Loucy (cell line): ENCODE measurements around the gene NDUFV3.
A peak's percentile ranks its signal among the peaks of the same experiment; 100 is the strongest.

ENCODE experiments used
- H2AFZ ChIP-seq: fragments of 200-600 bp; sonication (generic); 2 replicates; pipeline ENCODE4 v1.6.0; 2016; ENCODE audit warnings: antibody characterized with exemption, mild to moderate bottlenecking, low read length, moderate library complexity
- H3F3A ChIP-seq: fragments of 200-600 bp; 2 replicates; pipeline ENCODE4 v1.6.0; 2016; ENCODE audit warnings: antibody characterized with exemption, low read depth, mild to moderate bottlenecking
- H3K27me3 ChIP-seq: fragments of 200-600 bp; sonication (generic); 2 replicates; pipeline ENCODE4 v1.6.1; 2014; ENCODE audit warnings: low read length, mild to moderate bottlenecking; ENCODE audit not compliant: insufficient read depth, poor library complexity, severe bottlenecking
- H3K36me3 ChIP-seq: fragments of 200-600 bp; sonication (generic); 2 replicates; pipeline ENCODE4 v1.6.1; 2016; ENCODE audit warnings: low read length; ENCODE audit not compliant: insufficient read depth
- H3K4me1 ChIP-seq: fragments of 200-600 bp; sonication (generic); 2 replicates; pipeline ENCODE4 v1.5.1; 2014; ENCODE audit warnings: low read length, mild to moderate bottlenecking; ENCODE audit not compliant: insufficient read depth, poor library complexity, severe bottlenecking
- H3K4me2 ChIP-seq: fragments of 200-600 bp; sonication (generic); 2 replicates; pipeline ENCODE4 v1.6.0; 2014; ENCODE audit warnings: antibody characterized with exemption, low read length, low read depth, mild to moderate bottlenecking; ENCODE audit not compliant: poor library complexity, severe bottlenecking
- H3K4me3 ChIP-seq: fragments of 200-600 bp; sonication (generic); 2 replicates; pipeline ENCODE4 v1.5.1; 2014; ENCODE audit warnings: low read length, mild to moderate bottlenecking, mixed read lengths; ENCODE audit not compliant: poor library complexity, severe bottlenecking
- H3K79me2 ChIP-seq: fragments of 200-600 bp; sonication (generic); 2 replicates; pipeline ENCODE4 v1.6.1; 2014; ENCODE audit warnings: low read length; ENCODE audit not compliant: insufficient read depth
- H3K9ac ChIP-seq: fragments of 200-600 bp; sonication (generic); 2 replicates; pipeline ENCODE4 v1.6.0; 2014; ENCODE audit warnings: mild to moderate bottlenecking, low read depth, low read length, moderate library complexity; ENCODE audit not compliant: poor library complexity, severe bottlenecking
- H3K9me2 ChIP-seq: fragments of 200-600 bp; sonication (generic); replicated peaks from 2 replicates; pipeline ENCODE4 v1.6.1; 2016; ENCODE audit warnings: low read depth, low read length, mixed read lengths
- H3K9me3 ChIP-seq: fragments of 200-600 bp; sonication (generic); 2 replicates; pipeline ENCODE4 v1.6.1; 2014; ENCODE audit warnings: mild to moderate bottlenecking, antibody characterized with exemption, low read length, low read depth; ENCODE audit not compliant: insufficient read depth
- H4K20me1 ChIP-seq: fragments of 200-600 bp; sonication (generic); 2 replicates; pipeline ENCODE4 v1.6.0; 2014; ENCODE audit warnings: antibody characterized with exemption, low read length, mild to moderate bottlenecking; ENCODE audit not compliant: insufficient read depth, poor library complexity, severe bottlenecking
- EZH2phosphoT487 ChIP-seq: fragments of 200-600 bp; IDR thresholded peaks from 2 replicates; pipeline ENCODE4 v1.6.1; 2018; ENCODE audit warnings: antibody characterized with exemption, mild to moderate bottlenecking, moderate library complexity, borderline replicate concordance
- TF ChIP-seq, protein P1 (sequence below): fragments of 200-600 bp; sonication (generic); conservative IDR thresholded peaks from 2 replicates; pipeline ENCODE4 v1.5.1; 2014; ENCODE audit warnings: mild to moderate bottlenecking, antibody characterized with exemption, low read length

Gene NDUFV3

DNA sequence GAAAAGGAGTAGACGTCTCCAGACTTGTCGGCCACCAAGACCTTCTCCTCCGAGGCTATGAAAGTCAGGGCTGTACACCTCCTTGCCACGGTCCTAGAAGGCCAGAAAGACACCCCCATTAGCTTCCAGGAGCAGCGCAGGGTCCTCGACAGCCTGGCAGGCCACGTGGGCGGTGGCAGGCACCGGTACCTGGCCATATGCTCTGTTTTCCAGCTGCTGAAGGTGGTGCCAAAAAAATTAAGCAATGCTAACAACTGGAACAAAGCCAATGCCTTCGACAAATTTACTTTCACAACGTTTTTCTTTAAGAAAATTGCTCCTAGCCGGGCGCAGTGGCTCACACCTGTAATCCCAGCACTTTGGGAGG is 29.6 kb upstream of the NDUFV3 start:
- Histone ChIP-seq H3F3A (no peaks in the 10 kb centered on the region), H3K9me2 (no peaks in the 10 kb centered on the region), H3K79me2 (peaks cover 63% of the 10 kb centered on the region), H3K4me2 (no peak overlapping the region), H3K4me1 (no peaks in the 10 kb centered on the region), H4K20me1 (no peaks in the 10 kb centered on the region), H3K9me3 (no peaks in the 10 kb centered on the region), H2AFZ (no peak overlapping the region), H3K27me3 (no peaks in the 10 kb centered on the region), H3K4me3 (no peak overlapping the region), H3K9ac (no peak overlapping the region), H3K36me3 (peaks cover 66% of the 10 kb centered on the region; the same call in 1 of the 2 replicates)
- no peak for TF ChIP-seq EZH2phosphoT487
- TF ChIP-seq, protein P1, sequence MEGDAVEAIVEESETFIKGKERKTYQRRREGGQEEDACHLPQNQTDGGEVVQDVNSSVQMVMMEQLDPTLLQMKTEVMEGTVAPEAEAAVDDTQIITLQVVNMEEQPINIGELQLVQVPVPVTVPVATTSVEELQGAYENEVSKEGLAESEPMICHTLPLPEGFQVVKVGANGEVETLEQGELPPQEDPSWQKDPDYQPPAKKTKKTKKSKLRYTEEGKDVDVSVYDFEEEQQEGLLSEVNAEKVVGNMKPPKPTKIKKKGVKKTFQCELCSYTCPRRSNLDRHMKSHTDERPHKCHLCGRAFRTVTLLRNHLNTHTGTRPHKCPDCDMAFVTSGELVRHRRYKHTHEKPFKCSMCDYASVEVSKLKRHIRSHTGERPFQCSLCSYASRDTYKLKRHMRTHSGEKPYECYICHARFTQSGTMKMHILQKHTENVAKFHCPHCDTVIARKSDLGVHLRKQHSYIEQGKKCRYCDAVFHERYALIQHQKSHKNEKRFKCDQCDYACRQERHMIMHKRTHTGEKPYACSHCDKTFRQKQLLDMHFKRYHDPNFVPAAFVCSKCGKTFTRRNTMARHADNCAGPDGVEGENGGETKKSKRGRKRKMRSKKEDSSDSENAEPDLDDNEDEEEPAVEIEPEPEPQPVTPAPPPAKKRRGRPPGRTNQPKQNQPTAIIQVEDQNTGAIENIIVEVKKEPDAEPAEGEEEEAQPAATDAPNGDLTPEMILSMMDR, result no peak

DNA sequence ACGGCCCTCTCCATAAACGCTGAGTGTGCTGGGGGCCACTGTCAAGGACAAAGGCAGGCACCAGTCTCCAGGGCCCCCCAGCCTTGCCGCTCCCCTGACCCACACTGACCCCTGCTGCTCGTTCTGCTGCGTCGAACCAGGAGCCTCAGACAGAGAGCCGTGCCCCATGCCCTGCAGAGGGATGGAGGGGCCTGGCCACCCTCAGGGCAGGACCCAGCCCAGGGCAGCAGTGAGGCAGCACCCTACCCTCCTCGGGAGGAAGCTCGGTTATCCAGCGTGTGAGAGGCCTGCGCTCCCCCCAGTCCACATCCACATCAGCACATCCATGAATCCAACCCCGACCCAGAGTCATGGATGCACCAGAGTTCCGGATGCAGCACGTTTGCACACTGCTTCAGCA is 28.8 kb upstream of the NDUFV3 start:
- TF ChIP-seq, protein P1, result 0 out of 2 replicates have a peak, but pooled peaks have one; percentile 11
- TF ChIP-seq EZH2phosphoT487, result no peak
- H3K27me3 ChIP-seq, result no peaks in the 10 kb centered on the region
- no peaks in the 10 kb centered on the region for H4K20me1 ChIP-seq
- no peak overlapping the region for H3K4me2 ChIP-seq
- H3K4me3 ChIP-seq, result no peak overlapping the region
- H3F3A ChIP-seq, result no peaks in the 10 kb centered on the region
- no peaks in the 10 kb centered on the region for H3K9me3 ChIP-seq
- H3K4me1 ChIP-seq, result no peaks in the 10 kb centered on the region
- no peak overlapping the region for H3K9ac ChIP-seq
- H3K36me3 ChIP-seq, result peaks cover 66% of the 10 kb centered on the region
- H3K79me2 ChIP-seq, result peaks cover 69% of the 10 kb centered on the region
- no peaks in the 10 kb centered on the region for H3K9me2 ChIP-seq
- no peak overlapping the region for H2AFZ ChIP-seq

DNA sequence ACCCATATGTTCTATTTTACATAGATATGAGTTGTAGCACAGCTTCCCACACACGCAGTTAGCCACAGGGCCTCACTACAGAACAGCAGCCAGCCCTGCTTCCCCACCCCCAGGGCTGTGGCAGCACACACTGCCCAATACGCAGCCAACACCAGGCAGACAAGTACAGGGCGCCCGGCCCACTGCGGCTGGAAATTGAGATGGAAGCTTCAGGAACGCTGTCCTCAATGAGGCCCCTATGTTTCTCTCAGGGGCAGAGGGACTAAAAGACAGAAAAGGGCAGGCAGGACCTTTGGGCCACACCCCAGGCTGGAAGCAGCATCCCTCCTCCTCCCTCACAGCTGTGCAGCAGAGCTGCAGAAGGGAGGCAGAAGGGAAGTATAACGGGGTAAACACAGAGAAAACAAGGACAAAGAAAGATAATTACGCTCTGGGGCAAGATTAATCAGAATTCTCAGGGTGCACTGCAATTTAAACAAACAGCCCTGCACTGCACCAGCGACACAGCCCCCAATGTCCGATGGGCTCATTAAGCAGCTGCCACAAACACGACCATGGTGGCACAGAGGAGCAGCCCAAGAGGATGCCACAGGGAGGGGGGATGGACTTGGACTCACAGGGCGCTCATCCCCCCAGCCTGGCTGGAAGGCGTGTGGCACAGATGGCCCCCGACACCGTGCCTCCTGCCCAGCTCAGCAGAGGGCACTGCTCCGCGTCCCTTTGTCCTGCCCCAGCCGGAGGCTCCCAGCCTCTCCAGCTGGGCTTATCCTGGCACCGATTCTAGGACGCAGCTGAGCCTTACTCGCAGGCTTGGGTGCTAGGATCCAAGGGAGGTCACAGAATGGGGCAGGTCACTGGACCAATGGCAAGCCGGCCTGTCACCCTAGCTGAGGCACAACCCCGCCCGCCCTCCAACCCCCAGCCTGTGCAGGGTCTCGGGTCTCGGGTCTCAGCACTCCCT is 28.0 kb upstream of the NDUFV3 start:
- Histone ChIP-seq H3K9ac (no peak overlapping the region), H3K36me3 (peaks cover 63% of the 10 kb centered on the region), H3F3A (no peaks in the 10 kb centered on the region), H3K79me2 (peaks cover 73% of the 10 kb centered on the region), H3K4me2 (no peak overlapping the region), H3K9me2 (no peaks in the 10 kb centered on the region), H3K4me1 (no peaks in the 10 kb centered on the region), H3K4me3 (no peak overlapping the region), H2AFZ (no peak overlapping the region), H3K27me3 (no peaks in the 10 kb centered on the region), H3K9me3 (no peaks in the 10 kb centered on the region), H4K20me1 (no peaks in the 10 kb centered on the region)
- TF ChIP-seq EZH2phosphoT487, result no peak
- TF ChIP-seq, protein P1, result no peak
